ENCODE measurements around the gene DHRS3. TPM values are rescaled to one million over a fixed set of nuclear protein-coding genes. Genes with fewer than 3 reads are reported as not detected.

Gene DHRS3
- total and polyA plus RNA-seq, 2 of the 13 experiments (the other 11 are each of a cell fraction or from before 2014, with no cell fraction given): 48.5 to 90.5 TPM

GRCh38 chr1:12572522-12572921, 45.5 kb downstream of the DHRS3 start:
- no peak for ATAC-seq
- intact Hi-C loops (cut with micrococcal nuclease; ENCODE audit: unreplicated experiment): no loop called here
- Histone ChIP-seq H3K9me3 (ENCODE audit: low read length) (no peaks in the 10 kb centered on the region), H3K4me3 (replicated peaks in 1 of 3; ENCODE audit: insufficient read depth in 1 of 3, low read depth in 2 of 3, low read length in 3 of 3) (no peak overlapping the region), H3K4me2 (ENCODE audit: low read depth, low read length) (no peak overlapping the region), H3K79me2 (ENCODE audit: insufficient read depth, low read length) (no peaks in the 10 kb centered on the region), H2AFZ (ENCODE audit: low read length) (no peak overlapping the region), H3K27me3 (ENCODE audit: control insufficient read depth in 1 of 2, insufficient read depth in 2 of 2, low read length in 2 of 2) (no peaks in the 10 kb centered on the region), H4K20me1 (ENCODE audit: insufficient read depth, low read length) (no peaks in the 10 kb centered on the region), H3K36me3 (replicated peaks in 1 of 2; ENCODE audit: control insufficient read depth in 1 of 2, insufficient read depth in 2 of 2, low read length in 2 of 2) (peaks cover 38 to 70% of the 10 kb centered on the region in 2 experiments), H3K9ac (ENCODE audit: insufficient read depth, low read depth, low read length) (no peak overlapping the region), H3K4me1 (ENCODE audit: insufficient read depth, low read length) (no peaks in the 10 kb centered on the region), H3K27ac (ENCODE audit: extremely low read length, insufficient read depth, low read length) (no peak overlapping the region)
- POLR2A ChIA-PET: interaction anchor here (1.7 kb wide), 1 partner anchor 46 kb away, joined by 5 read pairs; the partner anchor contains the start of gene DHRS3
- CTCF ChIA-PET (ENCODE audit: low intra/inter-chr PET ratio, low total read pairs): no interaction called here
- WGBS (ENCODE audit: low lambda C conversion rate): 100% methylated on average over 5 of the region's 7 CpGs
- FAIRE-seq: no peak
- no peak for DNase-seq (ENCODE audit: low spot score)
- TF ChIP-seq TOE1 (CRISPR knock-in tag; IDR thresholded peaks at IDR 0.05) (no peak), ATAD3A (CRISPR knock-in tag; IDR thresholded peaks at IDR 0.05) (no peak), ZNF225 (CRISPR knock-in tag; IDR thresholded peaks at IDR 0.05) (no peak), ADNP (CRISPR knock-in tag; IDR thresholded peaks at IDR 0.05) (no peak), THAP11 (CRISPR knock-in tag; IDR thresholded peaks at IDR 0.05) (no peak), RBFOX2 (IDR thresholded peaks at IDR 0.05; ENCODE audit: low read depth, low read length) (no peak), NR1H2 (CRISPR knock-in tag; IDR thresholded peaks at IDR 0.05; ENCODE audit: borderline replicate concordance, low read depth) (no peak), SRSF9 (IDR thresholded peaks at IDR 0.05; ENCODE audit: borderline replicate concordance, insufficient read depth, low read depth, low read length, poor library complexity, severe bottlenecking) (no peak), PTBP1 (IDR thresholded peaks at IDR 0.05; ENCODE audit: low read depth, low read length, poor library complexity, severe bottlenecking) (no peak), ZBTB1 (CRISPR knock-in tag; IDR thresholded peaks at IDR 0.05; ENCODE audit: borderline replicate concordance) (no peak), NFIC (IDR thresholded peaks at IDR 0.05; ENCODE audit: low read length) (no peak), ZNF75D (CRISPR knock-in tag; IDR thresholded peaks at IDR 0.05; ENCODE audit: borderline replicate concordance) (no peak), ASH2L (IDR thresholded peaks at IDR 0.05; ENCODE audit: insufficient read length, low read depth, low read length) (no peak), PAX8 (CRISPR knock-in tag; IDR thresholded peaks at IDR 0.05; ENCODE audit: borderline replicate concordance) (no peak), ZFYVE20 (CRISPR knock-in tag; IDR thresholded peaks at IDR 0.05; ENCODE audit: borderline replicate concordance, low read depth) (no peak), KAT7 (CRISPR knock-in tag; IDR thresholded peaks at IDR 0.05; ENCODE audit: borderline replicate concordance) (no peak)
- no TSS peak for BruUV-seq (replicated peaks)
- in situ Hi-C loops (cut with HindIII; ENCODE audit: extremely low pct_ligation_motif_present, low pct_unique_long_range_greater_than_20kb): no loop called here
